IPS-NIHi7 (cell line): ENCODE results near the gene YBX2.

Source experiments
- DNase-seq: peaks from one replicate; pipeline ENCODE4 v3.0.0; 2012; ENCODE audit warnings: mixed read lengths; ENCODE audit errors: extremely low spot score

YBX2 gene

DNA sequence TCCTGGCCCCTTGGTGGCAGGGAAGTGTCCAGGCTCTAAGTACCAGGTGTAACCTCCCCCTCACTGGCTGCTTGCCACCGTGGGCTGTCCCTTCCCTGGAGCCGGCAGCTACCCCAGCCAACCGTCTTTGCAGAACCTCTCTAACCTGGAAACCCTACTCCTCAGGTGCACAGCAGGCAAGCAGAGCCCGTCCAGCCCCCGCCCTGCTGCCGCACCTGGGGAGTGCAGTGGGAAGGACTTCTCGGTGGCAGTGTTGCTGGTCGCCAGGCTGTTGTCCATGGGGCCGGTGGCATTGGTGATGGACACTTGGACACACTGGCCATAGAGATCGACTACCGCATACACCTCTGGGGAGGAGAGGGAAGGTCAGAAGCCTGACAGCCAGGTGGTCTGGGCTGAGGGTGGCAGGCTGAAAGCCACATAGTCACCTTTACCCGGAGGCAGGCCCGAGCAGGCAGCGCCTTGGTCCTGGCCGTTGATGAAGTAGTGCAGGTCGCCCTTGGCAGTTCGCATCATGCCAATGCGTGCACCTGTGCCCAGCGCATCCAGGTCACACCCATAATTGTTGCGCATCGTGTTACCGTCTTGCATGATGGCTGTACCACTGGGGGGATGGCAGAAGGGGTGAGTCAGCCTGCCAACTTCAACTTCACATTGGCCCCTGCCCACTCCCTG is 28.2 kb upstream of the YBX2 start:
- no peak for DNase-seq

DNA sequence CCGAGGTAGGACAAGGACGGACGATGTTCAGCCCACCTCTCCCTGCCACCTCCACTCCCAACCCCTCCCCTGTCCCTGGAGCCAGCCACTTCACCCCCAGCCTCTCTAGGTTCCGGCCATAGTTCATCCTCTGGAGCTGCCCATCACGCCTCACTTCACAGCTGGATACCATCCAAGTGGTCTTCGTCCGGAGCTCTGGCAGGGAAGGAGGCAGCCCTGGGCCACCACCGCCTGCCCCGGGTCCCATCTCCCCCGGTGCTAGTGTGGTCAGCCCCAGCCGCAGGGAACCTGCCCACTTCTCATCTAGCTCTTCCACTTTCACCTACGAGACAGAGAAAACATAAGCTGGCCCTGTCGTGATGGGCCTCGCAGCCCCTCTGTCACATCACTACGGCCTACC is 27.0 kb upstream of the YBX2 start:
- DNase-seq = no peak

DNA sequence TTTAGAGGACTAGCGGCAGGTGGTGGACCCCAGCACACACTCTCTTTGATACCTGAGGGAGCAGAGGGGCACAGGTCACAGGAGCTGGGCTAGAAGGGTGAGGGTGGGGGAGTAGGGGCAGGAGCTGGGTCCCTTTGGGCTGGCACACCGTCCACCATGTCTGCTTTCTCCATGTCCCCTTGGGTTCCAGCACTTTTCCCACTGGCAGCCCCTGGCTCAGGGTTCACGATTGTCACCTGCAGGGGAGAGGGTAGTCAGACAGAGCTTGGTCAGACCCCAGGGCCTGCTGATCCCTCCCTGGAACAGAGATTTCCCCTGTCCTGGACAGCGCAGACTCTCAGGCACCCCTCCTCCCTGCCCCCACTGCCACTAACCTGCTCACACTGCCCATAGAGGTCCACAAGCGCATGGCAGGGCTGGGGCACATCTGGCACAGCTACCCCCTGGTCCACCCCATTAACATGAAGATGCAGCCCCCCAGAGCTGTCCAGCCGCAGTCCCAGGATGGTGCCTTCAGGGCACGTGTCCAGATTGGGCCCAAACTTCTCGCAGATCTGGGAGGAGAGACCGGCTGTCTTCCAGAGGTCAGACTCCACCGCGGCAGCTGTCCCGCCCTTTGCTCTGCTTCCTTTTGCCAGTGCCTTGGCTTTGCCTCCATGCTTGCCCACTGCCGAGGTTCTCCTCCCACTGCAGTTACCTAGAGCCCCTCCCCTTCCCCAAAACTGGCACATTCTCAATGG is 23.9 kb upstream of the YBX2 start:
- DNase-seq = no peak

DNA sequence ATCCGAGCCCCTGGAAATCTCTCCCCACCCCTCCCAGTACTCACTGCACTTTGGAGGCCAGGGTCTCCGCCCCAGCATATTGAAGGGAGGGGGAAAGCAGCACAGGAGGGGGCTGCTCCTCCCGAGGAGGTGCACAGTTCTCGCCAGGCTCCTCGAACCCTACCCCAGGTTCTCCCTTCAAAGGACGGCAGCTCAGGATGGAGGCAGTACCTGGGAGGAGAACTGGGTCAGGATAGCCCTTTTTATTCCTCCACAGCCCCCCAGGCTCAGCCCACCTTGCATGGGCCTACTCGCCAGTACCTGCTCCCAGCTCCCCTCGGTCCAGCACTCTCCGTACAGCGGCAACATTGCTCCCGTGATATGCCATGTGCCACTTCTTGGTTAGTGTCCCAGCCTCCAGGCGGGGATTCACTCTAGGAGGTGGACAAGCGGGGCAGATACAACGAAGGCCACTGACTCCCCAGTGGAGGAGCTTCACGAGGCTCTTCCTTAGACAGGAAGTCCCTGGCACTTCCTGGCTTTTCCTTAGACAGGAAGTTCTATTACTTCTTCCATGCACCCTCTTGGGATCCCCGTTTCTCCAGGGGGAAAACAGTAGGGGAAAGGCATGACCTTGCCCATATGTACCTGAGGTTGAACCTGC is 22.8 kb upstream of the YBX2 start:
- DNase-seq = no peak

DNA sequence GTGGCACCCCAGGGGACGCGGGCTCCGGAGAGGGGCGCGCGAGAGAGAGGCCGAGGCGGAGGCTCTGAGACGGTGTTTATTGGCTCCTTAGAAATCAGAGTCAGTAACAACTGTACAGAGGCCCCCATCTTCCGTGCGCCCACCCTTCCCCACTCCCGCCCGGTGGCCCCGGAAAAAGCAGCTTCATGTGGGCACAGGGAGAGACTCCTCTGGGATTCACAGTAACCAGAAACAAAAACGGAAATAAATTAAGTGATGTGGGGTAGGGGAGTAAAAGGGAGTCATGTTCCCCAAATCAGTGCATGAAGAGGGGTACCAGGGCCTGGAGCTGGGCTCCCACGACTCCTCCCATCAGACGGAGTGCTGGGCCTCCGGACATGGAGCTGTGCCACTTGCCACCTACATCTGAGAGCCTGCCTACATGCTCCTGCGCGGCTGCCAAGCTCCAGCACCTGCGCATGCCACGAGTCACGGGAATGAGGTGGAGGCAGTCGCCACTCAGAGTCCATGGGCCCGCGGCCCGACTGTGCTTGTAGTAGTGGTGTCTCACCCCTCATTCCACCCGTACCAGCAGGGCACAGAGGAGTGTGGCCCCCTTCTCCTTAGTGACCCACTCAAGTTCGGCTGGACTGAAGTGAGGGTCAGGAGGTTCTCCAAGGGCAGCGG is 21.3 kb upstream of the YBX2 start:
- no peak for DNase-seq

DNA sequence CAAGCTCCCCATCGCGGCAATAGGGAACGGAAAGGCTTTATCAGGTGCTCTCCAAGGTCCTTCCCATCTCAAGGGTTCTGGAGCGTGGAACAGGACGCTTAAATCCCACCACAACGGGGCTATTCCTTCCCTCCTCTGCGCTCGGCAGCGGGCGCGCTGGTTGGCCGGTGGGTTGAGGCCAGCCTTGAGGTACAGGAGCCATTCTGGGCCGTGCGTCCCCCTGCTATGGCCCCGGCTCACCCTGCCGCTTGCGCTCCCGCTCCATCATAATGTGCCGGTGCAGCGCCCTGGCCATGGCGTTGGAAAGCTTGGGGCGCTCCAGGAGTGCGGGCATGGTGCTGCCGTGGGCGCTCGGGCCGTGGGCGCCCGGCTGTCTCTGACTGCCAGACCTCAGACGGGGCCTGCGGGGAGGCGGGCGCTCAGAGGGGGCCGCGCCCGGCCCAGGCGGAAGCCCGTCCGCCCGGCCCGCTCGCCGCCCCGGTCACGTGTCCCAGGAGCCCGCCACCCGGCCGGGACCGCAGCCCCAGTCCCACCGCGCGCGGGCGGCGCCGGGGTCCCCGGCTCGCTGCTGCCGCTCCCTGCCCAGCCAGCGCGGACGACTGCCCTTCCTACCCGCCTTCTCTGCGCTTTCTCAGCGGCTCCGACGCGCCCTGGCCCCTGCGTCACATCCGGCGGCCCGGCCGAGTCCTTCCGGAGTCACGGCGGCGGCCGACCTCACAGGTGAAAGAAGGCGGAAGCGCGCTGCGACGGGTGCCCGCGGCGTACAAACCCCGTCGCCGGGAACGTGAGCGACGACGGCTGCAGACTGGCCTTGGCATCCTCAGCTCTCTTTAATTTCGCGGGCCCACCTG is 20.5 kb upstream of the YBX2 start, which contains the start of gene GPS2:
TSS of gene GPS2 (minus strand) at position 642 of the 851 bp plus-strand sequence. CDS start at position 334, 308 bp downstream.
- peak; percentile 92 for DNase-seq

DNA sequence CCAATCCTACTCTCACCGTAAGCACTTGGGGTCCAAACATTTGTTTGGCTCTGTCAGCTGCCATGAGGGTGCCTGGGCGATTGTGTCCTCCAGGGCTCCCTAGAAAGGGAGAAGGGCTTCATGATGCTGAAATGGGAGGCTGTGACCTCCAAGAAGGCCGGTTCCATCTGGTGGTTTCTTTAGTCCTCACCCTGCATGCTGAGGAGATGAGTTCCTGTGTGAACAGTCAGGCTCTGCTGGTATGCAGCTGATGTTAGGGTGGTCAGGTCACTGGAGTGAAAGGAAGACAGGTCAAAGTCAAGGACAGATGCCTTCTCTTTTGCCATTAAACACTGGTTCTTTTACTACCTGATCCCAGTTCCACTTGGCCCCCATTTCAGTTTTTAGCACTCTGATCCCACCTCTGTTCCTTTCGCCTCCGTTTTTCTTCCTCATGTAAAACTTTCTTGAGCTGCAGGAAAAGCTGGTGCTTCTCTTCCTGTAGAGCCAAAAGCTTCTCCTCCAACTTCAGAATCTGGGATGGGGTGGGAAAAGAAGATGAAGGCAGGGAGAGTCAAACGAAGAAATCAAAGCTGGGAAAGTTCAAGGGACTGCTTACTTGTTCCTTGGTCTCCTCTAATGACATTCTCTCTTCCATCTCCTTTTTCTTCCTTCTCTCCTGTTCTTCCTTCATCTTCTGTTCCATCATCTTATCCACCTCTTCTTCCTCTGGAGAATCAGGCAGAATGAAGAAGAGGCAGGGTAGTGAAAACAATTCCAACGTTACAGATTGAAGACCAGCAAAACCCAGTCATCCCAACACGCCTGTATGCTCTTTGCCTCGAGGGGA is 19.7 kb upstream of the YBX2 start:
- DNase-seq = no peak

DNA sequence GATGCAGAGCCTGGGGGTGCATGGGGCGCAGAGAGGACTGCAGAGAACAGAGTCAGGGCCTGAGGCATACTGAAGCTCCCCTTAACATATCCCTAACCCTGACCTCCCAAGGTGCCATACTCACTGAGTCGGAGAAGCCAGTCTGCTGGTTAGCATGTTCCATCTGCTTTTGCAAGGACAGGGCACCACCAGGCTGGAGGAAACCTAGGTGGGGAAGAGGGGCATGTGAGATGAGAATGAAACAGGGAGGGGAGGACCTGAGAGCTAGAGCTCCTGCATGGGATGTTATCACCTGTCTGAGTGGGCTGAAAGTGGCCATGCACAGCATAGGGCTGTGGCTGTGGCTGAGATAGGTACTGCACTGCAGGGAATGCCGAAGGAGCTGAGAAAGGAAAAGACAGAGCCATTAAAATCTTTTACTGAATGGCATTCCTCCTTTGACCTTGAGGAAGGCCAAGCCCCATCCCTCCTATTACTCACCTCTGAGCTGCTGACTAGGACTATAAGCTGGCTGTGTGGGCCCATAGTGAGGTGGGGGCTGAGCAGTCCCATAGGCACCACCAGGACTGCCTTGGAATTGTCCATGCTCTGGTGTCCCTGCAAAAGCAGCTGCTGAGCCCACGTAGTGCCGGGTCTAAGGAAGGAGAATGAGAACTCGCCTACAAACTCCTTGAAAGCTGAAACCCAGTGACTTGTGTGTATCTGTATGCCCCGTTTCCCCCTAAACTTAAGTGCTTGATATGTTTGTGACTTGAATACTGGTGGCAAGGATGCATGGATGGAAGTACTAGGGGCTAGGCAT is 18.9 kb upstream of the YBX2 start:
- no peak for DNase-seq

DNA sequence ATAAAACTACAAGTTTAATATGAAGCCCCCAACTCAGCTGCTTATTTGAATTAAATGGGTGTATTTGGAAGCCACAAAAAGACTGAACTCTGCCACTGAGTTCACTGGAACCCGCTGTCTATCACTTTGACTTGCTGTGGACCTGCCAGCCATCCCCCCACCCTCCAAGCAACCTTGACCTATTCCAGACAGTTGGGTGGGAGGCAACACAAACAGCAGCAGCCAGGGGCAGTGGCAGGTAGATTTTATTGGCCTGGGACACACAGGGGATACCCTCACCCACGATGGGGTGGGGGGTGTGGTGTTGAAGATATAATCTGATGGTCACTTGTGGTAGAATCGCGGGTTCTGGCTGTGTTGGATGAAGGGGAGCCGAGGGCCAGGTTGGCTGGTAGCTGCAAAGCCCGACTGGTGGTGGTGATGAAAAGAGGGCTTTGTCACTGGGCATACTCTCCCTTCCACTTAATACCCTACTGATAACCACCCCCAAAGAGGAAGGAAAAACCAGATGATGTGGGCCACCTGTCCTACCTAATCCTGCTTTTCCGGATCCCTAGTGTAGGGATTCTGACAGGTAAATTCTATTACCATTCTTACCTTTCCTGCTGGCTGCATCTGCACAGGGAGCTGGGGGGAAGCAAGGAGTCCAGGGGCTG is 18.1 kb upstream of the YBX2 start:
- no peak for DNase-seq

DNA sequence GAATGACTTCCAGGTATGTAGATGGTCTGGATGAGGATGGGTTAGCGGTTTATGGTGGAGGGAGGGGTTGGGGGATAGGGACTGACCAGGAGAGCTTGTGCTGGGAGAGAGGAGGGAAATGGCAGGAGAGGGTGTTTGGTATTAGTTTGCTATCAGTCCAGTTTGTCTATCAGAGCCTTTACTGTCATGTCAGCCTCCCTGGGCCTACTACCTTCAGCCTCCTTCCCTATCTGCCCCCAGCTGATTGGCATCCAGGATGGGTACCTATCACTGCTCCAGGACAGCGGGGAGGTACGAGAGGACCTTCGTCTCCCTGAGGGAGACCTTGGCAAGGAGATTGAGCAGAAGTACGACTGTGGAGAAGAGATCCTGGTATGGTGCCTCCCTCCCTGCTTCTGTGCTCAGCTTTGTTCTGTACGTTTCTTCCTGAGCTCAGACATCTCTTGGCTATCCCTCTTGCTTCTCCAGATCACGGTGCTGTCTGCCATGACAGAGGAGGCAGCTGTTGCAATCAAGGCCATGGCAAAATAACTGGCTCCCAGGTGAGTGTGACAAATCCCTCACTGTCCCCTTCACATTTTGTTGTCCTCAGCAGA is 16.8 kb upstream of the YBX2 start:
- DNase-seq = no peak

DNA sequence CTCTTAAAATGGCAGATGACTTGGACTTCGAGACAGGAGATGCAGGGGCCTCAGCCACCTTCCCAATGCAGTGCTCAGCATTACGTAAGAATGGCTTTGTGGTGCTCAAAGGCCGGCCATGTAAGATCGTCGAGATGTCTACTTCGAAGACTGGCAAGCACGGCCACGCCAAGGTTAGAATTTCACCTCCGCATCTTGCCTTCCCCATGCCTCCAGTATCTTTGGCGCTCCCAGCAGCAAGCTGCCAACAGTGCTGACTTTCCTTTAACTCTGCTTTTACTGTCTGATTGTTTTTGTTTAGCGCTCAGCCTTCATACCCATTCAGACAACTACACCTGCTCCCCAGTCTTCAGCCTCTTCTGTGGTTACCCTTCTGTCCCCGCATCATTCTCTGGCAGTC is 15.2 kb upstream of the YBX2 start:
- DNase-seq = no peak

DNA sequence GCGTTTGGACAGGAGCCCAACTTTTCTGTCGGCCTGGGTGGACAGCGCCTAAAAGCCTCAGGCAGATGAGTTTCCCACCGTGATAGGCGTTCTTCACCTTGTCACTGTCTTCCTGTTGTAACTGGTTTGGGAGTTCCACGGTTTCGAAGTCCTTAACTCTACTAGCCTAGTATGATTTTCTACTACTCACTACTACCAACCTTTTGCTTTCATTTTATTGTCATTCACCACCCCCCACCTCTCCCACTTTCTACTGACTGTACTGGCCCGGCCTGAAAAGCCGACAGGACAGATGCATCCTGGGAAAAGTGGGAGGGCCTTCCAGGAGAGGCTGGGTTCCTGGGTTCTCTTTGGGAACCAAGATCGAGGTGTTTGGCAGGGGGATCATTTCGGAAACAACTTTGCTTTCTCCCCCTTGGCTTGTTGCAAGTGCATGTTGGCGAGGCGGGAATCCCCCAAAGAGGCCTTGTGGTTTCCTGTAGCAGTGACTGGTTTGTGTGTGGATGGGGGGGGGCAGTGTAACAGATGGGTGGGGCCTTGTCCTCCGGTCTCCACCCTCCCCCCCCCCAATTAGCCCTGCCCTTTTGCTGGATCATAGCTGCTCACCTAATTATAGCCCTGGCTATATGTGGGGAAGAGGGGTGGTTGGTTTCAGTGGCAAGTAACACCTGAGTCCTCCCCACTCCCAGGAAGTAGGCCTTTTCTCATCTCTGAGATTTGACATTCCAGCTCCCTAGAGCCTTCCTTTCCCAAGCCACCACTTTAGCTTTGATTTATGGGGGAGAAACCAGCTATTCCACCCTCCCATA is 14.4 kb upstream of the YBX2 start:
- DNase-seq = peak; percentile 65

DNA sequence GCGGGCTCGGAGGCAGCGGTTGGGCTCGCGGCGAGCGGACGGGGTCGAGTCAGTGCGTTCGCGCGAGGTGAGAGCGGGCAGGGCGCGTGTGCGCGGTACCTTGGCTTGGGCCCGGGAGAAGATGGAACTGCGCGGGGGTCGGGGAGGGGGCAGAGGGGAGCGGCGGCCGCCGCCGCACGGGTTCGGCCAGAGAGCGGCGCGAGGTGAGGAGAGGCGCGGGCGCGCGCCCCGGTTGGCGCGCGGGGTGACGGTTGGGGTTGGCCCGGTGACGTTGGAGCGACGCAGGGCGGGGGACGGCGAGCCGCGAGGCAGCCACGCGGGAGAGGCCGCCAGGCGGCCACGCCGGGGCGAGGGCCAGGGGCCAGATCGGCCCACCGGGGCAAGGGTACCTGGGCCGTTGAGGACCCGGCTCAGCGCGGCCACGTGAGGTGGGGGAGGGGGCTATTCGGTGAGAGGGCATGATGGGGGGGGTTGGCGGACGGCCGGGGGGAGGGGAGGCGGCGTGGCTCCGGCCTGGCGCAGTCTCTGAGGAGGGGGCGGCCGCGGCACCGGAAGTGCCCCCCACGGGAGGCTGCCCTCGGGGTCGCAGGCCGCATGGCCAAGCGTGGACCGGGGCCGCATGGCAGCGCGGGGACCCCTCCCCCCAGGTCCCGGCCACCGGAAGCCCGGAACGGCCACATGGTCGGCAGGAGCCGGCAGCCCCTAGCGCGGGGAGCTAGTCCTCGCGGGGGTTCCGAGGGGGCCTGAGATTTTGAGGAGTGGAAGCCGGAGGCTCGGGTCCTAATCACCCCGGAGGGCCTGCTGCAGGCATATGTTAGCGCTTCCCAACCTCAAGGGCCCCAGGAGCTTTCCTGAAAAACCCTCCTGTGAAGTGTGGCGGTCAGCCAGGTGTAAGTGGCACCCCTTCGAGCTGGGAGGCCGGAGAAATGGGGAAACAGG is 13.5 kb upstream of the YBX2 start:
- DNase-seq = peak; percentile 45

DNA sequence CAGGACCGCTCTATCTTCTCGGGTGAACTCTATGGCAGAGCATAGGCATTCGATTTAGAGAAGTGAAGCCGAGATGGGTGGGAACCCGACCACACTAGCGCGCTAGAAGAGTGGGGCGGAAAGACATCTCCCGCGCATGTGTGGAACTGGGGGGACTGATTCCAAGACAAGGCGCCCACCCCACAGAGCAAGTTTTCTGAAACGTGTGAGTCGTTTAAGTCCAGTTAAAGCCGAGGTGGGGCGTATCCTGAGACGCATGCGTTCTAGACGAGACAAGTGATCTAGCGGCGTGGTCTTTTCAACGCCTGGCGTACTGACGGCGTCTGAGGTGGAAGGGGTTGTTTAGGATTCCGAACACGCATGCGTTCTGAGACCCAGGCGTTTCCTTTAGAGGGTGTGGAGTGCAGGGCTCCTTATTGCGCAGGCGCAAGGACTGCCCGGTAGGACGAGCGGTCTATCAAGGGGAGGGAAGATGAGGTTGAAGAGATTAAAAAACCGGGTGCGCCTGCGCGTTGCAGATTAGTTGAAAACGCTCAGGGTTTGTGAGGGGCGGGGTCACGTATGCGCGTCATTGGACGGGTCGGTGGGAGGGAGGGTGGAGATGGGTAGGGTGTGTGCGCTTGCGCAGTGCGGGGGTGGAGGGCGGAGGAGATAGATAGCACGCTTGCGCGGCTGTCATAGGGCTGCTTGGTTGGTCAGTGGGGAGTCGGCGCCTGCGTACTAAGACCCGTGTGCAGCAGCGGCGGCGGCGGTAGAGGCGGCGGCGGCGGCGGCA is 12.7 kb upstream of the YBX2 start, which contains the start of gene EIF5A:
TSS of gene EIF5A (plus strand) at position 718 of the 775 bp plus-strand sequence. CDS start 2,008 bp downstream, outside the sequence.
- DNase-seq = peak; percentile 96

DNA sequence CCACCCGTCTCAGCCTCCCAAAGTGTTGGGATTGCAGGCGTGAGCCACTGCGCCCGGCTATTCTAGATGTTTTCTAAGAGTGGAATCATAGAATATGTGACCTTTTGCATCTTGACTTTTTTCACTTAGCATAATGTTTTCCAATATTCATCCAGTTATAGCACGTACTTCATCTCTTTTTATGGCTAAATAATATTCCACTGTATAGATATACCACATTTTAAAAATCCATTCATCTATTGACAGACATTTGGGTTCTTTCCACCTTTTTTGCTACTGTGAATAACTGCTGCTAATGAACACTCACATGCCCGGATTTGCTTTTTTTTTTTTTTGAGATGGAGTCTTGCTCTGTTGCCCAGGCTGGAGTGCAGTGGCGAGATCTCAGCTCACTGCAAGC is 9.7 kb upstream of the YBX2 start:
- no peak for DNase-seq
